ENCODE results near the gene DENND1A.

DENND1A gene

GRCh38 chr9:123691765-123692303, 238.1 kb downstream of the DENND1A start:
- no peak overlapping the region for H3K4me3 ChIP-seq
- no peaks in the 10 kb centered on the region for H3K9me3 ChIP-seq
- H3K4me1 ChIP-seq: peaks cover 0 to 2% (median 0%) of the 10 kb centered on the region in 4 donors
- intact Hi-C loops (cut with DNase I; ENCODE audit: low total_unique reads): no loop called here
- H3K27ac ChIP-seq: no peak overlapping the region
- DNase-seq: no peak
- TF ChIP-seq, protein P1, sequence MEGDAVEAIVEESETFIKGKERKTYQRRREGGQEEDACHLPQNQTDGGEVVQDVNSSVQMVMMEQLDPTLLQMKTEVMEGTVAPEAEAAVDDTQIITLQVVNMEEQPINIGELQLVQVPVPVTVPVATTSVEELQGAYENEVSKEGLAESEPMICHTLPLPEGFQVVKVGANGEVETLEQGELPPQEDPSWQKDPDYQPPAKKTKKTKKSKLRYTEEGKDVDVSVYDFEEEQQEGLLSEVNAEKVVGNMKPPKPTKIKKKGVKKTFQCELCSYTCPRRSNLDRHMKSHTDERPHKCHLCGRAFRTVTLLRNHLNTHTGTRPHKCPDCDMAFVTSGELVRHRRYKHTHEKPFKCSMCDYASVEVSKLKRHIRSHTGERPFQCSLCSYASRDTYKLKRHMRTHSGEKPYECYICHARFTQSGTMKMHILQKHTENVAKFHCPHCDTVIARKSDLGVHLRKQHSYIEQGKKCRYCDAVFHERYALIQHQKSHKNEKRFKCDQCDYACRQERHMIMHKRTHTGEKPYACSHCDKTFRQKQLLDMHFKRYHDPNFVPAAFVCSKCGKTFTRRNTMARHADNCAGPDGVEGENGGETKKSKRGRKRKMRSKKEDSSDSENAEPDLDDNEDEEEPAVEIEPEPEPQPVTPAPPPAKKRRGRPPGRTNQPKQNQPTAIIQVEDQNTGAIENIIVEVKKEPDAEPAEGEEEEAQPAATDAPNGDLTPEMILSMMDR (IDR thresholded peaks at IDR 0.05): no peak
- H3K36me3 ChIP-seq: no peaks in the 10 kb centered on the region
- no peaks in the 10 kb centered on the region for H3K27me3 ChIP-seq

DNA sequence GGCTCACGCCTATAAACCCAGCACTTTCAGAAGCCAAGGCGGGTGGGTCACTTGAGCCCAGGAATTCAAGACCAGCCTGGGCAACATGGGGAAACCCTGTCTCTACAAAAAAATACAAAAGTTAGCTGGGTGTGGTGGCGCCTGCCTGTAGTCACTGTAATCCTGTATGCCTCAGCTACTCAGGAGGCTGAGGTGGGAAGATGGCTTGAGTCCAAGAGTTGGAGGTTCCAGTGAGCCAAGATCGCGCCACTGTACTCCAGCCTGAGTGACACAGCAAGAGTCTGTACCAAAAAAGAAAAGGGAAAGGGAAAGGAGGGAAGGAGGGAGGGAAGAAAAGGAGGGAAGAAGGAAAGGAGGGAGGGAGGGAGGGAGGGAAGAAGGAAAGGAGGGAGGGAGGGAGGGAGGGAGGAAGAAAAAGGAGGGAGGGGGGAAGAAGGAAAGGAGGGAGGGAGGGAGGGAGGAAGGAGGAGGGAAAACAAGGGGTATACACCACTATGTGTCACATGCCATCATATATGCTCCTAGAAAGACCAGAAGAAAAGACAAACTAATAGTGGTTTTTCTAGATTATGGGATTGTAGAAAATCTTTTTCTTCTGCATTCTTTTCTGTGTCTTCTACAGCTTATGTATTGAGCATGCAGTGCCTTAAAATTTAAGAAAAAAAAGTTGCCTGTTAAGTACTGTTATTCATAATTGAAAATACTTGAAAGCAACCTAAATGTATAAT, 240.1 kb downstream of the DENND1A start:
- Histone ChIP-seq H3K27me3 (no peaks in the 10 kb centered on the region), H3K27ac (no peak overlapping the region), H3K4me1 (peaks cover 0 to 7% (median 0%) of the 10 kb centered on the region in 4 donors), H3K36me3 (no peaks in the 10 kb centered on the region), H3K4me3 (no peak overlapping the region), H3K9me3 (no peaks in the 10 kb centered on the region)
- DNase-seq: no peak
- intact Hi-C loops (cut with DNase I; ENCODE audit: low total_unique reads): no loop called here
- TF ChIP-seq, protein P1 (IDR thresholded peaks at IDR 0.05): no peak

DNA sequence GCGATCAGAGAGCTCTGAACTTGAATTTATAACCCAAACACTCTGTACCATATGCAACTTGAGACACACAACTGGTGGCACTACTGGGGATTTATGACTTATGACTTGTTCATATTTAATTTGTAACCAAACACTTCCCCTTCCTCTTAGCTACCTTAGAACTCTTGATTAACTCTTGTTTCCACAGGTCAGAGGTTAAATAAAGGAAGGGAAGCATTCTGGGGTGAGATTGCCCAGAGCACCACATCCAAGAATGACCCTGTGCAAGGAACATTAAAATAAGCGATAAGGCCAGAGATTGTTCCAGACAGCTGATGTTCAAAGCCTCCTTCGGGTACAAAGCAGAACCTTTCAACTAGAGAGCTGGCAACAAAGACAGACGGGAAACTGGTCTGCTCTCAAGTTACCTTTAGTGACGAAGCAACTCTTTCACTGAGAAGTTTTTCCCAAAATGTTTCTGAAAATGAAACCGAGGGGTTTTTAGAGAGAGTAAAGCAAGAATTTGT, 242.6 kb downstream of the DENND1A start:
- Histone ChIP-seq H3K27ac (no peak overlapping the region), H3K4me3 (no peak overlapping the region)

DNA sequence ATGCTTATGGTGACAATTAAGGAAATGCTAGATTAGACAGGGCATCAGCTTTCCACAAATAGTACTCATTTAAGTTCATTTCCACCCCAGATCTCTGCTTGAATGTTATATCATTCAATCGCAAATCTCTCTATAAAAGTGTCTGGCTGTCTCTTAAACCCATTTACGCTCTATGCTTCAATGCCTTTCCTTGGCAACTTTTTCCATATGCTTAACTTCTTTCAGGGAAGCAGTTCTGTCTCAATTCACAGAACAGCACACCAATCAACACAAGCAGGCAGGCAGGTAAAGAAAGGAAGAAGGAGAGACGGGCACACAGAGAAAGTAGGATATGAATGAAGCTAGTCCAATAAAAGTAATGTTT, 243.1 kb downstream of the DENND1A start:
- H3K9me3 ChIP-seq: no peaks in the 10 kb centered on the region
- no peak for DNase-seq
- TF ChIP-seq, protein P1 (IDR thresholded peaks at IDR 0.05): no peak
- H3K27me3 ChIP-seq: no peaks in the 10 kb centered on the region
- no peaks in the 10 kb centered on the region for H3K36me3 ChIP-seq
- no peak overlapping the region for H3K4me3 ChIP-seq
- intact Hi-C loops (cut with DNase I; ENCODE audit: low total_unique reads): no loop called here
- peaks cover 0 to 7% (median 0%) of the 10 kb centered on the region in 4 donors for H3K4me1 ChIP-seq
- no peak overlapping the region for H3K27ac ChIP-seq

More for the DNA sequence above, 242.6 kb downstream of the DENND1A start:
- intact Hi-C loops (cut with DNase I; ENCODE audit: low total_unique reads): no loop called here
- no peak for DNase-seq
- Histone ChIP-seq H3K27me3 (no peaks in the 10 kb centered on the region), H3K9me3 (no peaks in the 10 kb centered on the region), H3K4me1 (peaks cover 0 to 7% (median 0%) of the 10 kb centered on the region in 4 donors), H3K36me3 (no peaks in the 10 kb centered on the region)
- TF ChIP-seq, protein P1 (IDR thresholded peaks at IDR 0.05): no peak

- no peak for DNase-seq
- intact Hi-C loops (cut with DNase I; ENCODE audit: low total_unique reads): no loop called here
- Histone ChIP-seq H3K27me3 (no peaks in the 10 kb centered on the region), H3K4me3 (no peak overlapping the region), H3K4me1 (peaks cover 0 to 7% (median 0%) of the 10 kb centered on the region in 4 donors), H3K27ac (no peak overlapping the region), H3K36me3 (no peaks in the 10 kb centered on the region), H3K9me3 (no peaks in the 10 kb centered on the region)
- TF ChIP-seq, protein P1 (IDR thresholded peaks at IDR 0.05): no peak
Measured at GRCh38 chr9:123686131-123686828, 243.6 kb downstream of the DENND1A start.

Data from tibial artery (tissue), 4 donors.